ENCODE measurements around the gene CH25H. TPM values are rescaled to one million over a fixed set of nuclear protein-coding genes. Genes with fewer than 3 reads are reported as not detected.

The CH25H gene
- total RNA-seq, 1 experiment from 2014 or later = 1.0 TPM

DNA sequence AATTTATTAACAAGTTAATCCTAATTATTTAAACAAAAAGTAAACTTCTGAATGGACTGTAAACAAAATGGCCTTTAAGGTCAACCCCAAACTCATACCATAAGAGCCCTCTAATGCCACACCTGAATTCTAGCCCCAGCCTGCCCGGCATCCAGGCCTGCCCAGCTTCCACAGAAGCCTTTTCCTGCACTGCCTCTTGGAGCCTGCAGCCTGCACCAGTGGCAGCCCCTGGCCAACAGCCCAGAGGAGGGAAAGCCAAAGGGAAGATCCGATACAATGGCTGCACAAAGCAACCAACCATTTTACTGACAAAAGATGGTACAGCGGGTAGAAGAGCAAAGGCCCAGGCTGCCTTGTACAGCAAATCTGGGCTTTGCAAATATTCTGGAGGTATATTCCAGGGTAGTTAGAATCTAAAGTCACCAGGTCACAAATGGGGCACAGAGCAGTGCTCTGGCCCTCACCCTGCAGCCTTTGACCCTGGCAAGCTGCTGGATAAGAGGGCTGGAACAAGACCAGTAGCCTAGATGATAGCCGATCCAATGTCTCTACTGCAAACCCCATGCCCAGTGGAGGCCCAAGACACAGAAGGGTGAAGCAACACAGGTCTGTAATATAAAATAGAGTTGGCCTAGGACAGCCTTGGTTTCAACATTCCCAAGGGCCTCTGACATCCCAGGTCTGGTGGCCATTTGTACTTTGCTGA lies 12.5 kb upstream of the CH25H start:
- Histone ChIP-seq H3K79me1 (ENCODE audit: insufficient read depth, low read depth, low read length, poor library complexity, severe bottlenecking) (no peaks in the 10 kb centered on the region), H2AFZ (ENCODE audit: low read length) (no peak overlapping the region), H2BK12ac (ENCODE audit: insufficient read length, low read depth, low read length) (no peak overlapping the region), H4K8ac (replicated peaks; ENCODE audit: insufficient read length, low read depth, low read length) (no peak overlapping the region), H2BK5ac (ENCODE audit: insufficient read length, low read length) (no peak overlapping the region), H4K20me1 (ENCODE audit: control insufficient read depth, insufficient read depth, insufficient read length) (no peaks in the 10 kb centered on the region), H3K14ac (ENCODE audit: insufficient read depth, low read length) (no peak overlapping the region), H3K56ac (ENCODE audit: insufficient read length, low read depth, low read length) (no peak overlapping the region), H3T11ph (ENCODE audit: low read length) (no peak overlapping the region), H4K5ac (ENCODE audit: insufficient read length, low read depth, low read length) (no peak overlapping the region), H2BK15ac (ENCODE audit: low read depth, low read length) (no peak overlapping the region), H3K4me1 (ENCODE audit: insufficient read depth, low read length) (peaks cover 6% of the 10 kb centered on the region; the same call in 1 of the 2 replicates), H3K27me3 (ENCODE audit: insufficient read depth, low read length) (no peaks in the 10 kb centered on the region), H2BK120ac (ENCODE audit: low read depth, low read length, poor library complexity, severe bottlenecking) (no peak overlapping the region), H3K4me2 (ENCODE audit: insufficient read depth, insufficient read length, low read length) (no peak overlapping the region), H4K91ac (ENCODE audit: insufficient read length, low read depth, low read length) (no peak overlapping the region), H3K4ac (ENCODE audit: low read depth, low read length) (no peak overlapping the region), H3K79me2 (ENCODE audit: insufficient read depth, low read length) (no peaks in the 10 kb centered on the region), H3K23ac (ENCODE audit: insufficient read length, low read depth, low read length) (no peak overlapping the region), H3K23me2 (ENCODE audit: insufficient read length, low read depth, low read length, poor library complexity, severe bottlenecking) (no peaks in the 10 kb centered on the region), H3K27ac (ENCODE audit: insufficient read length, low read depth, low read length) (no peak overlapping the region), H3K9ac (ENCODE audit: extremely low read depth, insufficient read length, low read length) (no peak overlapping the region), H2AK5ac (ENCODE audit: insufficient read length, low read length) (no peak overlapping the region), H3K9me3 (ENCODE audit: control insufficient read depth, low read depth, low read length) (no peaks in the 10 kb centered on the region), H2BK20ac (ENCODE audit: low read depth, low read length, poor library complexity, severe bottlenecking) (no peak overlapping the region), H3K18ac (ENCODE audit: insufficient read length, low read depth, low read length) (no peak overlapping the region)
- TF ChIP-seq, protein P1, sequence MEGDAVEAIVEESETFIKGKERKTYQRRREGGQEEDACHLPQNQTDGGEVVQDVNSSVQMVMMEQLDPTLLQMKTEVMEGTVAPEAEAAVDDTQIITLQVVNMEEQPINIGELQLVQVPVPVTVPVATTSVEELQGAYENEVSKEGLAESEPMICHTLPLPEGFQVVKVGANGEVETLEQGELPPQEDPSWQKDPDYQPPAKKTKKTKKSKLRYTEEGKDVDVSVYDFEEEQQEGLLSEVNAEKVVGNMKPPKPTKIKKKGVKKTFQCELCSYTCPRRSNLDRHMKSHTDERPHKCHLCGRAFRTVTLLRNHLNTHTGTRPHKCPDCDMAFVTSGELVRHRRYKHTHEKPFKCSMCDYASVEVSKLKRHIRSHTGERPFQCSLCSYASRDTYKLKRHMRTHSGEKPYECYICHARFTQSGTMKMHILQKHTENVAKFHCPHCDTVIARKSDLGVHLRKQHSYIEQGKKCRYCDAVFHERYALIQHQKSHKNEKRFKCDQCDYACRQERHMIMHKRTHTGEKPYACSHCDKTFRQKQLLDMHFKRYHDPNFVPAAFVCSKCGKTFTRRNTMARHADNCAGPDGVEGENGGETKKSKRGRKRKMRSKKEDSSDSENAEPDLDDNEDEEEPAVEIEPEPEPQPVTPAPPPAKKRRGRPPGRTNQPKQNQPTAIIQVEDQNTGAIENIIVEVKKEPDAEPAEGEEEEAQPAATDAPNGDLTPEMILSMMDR (conservative IDR thresholded peaks at IDR 0.05) = no peak
- peak overlapping the region in 1 of 3 experiments; percentile 90; a peak in 1 of 7 replicates for H3K27ac Mint-ChIP-seq
- WGBS (ENCODE audit: extremely low coverage, insufficient read length, low lambda C conversion rate) = no CpG with 5 or more reads among the region's 4 CpGs
- no peak for DNase-seq
- peaks cover 0 to 5% (median 2%) of the 10 kb centered on the region in 3 experiments; a peak in 1 of 7 replicates for H3K36me3 Mint-ChIP-seq (ENCODE audit: insufficient read depth in 1 of 3, low read depth in 3 of 3)
- no peaks in the 10 kb centered on the region for H3K27me3 Mint-ChIP-seq (ENCODE audit: low read depth)
- H3K4me1 Mint-ChIP-seq = peaks cover 12 to 17% of the 10 kb centered on the region in 2 experiments
- H3K4me3 Mint-ChIP-seq = no peak overlapping the region
- H3K9me3 Mint-ChIP-seq = no peaks in the 10 kb centered on the region

Data from H9 (cell line).